ENCODE measurements around the gene LIG1.

LIG1 gene

GRCh38 chr19:48069435-48069834 lies 100.7 kb downstream of the LIG1 start:
- no peak for FAIRE-seq

All from TTC549 (cell line).